ENCODE measurements around the gene ACOT12. TPM values are rescaled to one million over a fixed set of nuclear protein-coding genes. Genes with fewer than 3 reads are reported as not detected.
"Not testable (repeated sequence)": the region's sequence is repeated elsewhere in the genome, so short reads cannot be mapped to it uniquely, and the experiment has no call there.

The ACOT12 gene
- total RNA-seq, 1 experiment from 2014 or later = not detected

DNA sequence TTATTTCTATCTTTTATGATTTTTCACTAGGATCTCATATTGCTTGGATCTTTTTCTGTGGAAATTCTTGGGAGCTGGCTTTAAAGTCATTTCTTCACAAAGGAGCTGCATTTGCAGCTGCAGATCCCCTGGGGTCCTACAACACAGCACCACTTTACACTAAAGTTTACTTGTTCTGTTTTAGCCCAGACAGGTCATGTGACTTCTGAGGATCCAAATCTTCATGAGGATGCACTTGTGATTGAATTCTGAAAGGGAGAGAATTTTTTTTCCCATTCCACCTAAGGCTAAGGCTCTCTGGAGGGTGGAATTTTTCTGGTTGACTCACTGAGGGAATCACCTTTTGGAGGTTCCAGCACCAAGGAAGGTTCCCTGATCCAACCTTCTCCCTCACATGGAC lies 43.4 kb downstream of the ACOT12 start (continued):
- TF ChIP-seq CBFB (CRISPR knock-in tag; IDR thresholded peaks at IDR 0.05; ENCODE audit: low read depth) = no peak

GRCh38 chr5:81349161-81349560 lies 44.8 kb downstream of the ACOT12 start:
- peak; percentile 47 for ATAC-seq
- ChIA-PET POLR2A (no interaction called here), CTCF (interaction anchor here (0.5 kb wide), 1 partner anchor 928 kb away, joined by 4 read pairs; no protein-coding TSS in a partner anchor)
- Mint-ChIP-seq H3K4me3 (no peak overlapping the region), H3K27ac (peak overlapping the region; percentile 8; the same call in 1 of the 2 replicates), H3K27me3 (ENCODE audit: low read depth) (no peaks in the 10 kb centered on the region), H3K36me3 (no peaks in the 10 kb centered on the region), H3K9me3 (no peaks in the 10 kb centered on the region), H3K4me1 (peaks cover 12% of the 10 kb centered on the region)
- no peak for TF ChIP-seq TEAD1 (CRISPR knock-in tag; IDR thresholded peaks at IDR 0.05)
- DNase-seq (ENCODE audit: low spot score) = no peak

- TF ChIP-seq ZNF232 (CRISPR knock-in tag; IDR thresholded peaks at IDR 0.05) (no peak), ZNF416 (CRISPR knock-in tag; IDR thresholded peaks at IDR 0.05) (no peak), ZNF138 (CRISPR knock-in tag; conservative IDR thresholded peaks at IDR 0.05) (no peak)
- POLR2A ChIA-PET = no interaction called here
- DNase-seq (ENCODE audit: low spot score) (no peak), ATAC-seq (no peak)
- CTCF ChIA-PET = no interaction called here
- Mint-ChIP-seq H3K4me1 (peaks cover 7% of the 10 kb centered on the region), H3K27ac (no peak overlapping the region), H3K27me3 (ENCODE audit: low read depth) (no peaks in the 10 kb centered on the region; the same call in 1 of the 2 replicates), H3K36me3 (no peaks in the 10 kb centered on the region), H3K4me3 (no peak overlapping the region), H3K9me3 (no peaks in the 10 kb centered on the region)
These were observed 48.4 kb downstream of the ACOT12 start for GRCh38 chr5:81345411-81346003.

GRCh38 chr5:81344736-81345135 lies 49.2 kb downstream of the ACOT12 start:
- ChIA-PET POLR2A (no interaction called here), CTCF (no interaction called here)
- TF ChIP-seq HMGA2 (CRISPR knock-in tag; IDR thresholded peaks at IDR 0.05) (no peak), ATF1 (CRISPR knock-in tag; IDR thresholded peaks at IDR 0.05) (no peak), E2F4 (CRISPR knock-in tag; IDR thresholded peaks at IDR 0.05; ENCODE audit: borderline replicate concordance, low read depth) (no peak), OVOL2 (CRISPR knock-in tag; IDR thresholded peaks at IDR 0.05; ENCODE audit: borderline replicate concordance) (no peak), ZNF232 (CRISPR knock-in tag; IDR thresholded peaks at IDR 0.05) (no peak), SP1 (CRISPR knock-in tag; conservative IDR thresholded peaks at IDR 0.05) (no peak), ZNF423 (CRISPR knock-in tag; IDR thresholded peaks at IDR 0.05) (no peak), SMAD3 (CRISPR knock-in tag; IDR thresholded peaks at IDR 0.05; ENCODE audit: borderline replicate concordance) (no peak), ZNF416 (CRISPR knock-in tag; IDR thresholded peaks at IDR 0.05) (no peak), ZNF121 (CRISPR knock-in tag; IDR thresholded peaks at IDR 0.05) (no peak), CDX4 (CRISPR knock-in tag; IDR thresholded peaks at IDR 0.05; ENCODE audit: borderline replicate concordance) (no peak), ZNF138 (CRISPR knock-in tag; conservative IDR thresholded peaks at IDR 0.05) (no peak), NFE2L1 (CRISPR knock-in tag; IDR thresholded peaks at IDR 0.05) (no peak), E2F1 (CRISPR knock-in tag; IDR thresholded peaks at IDR 0.05) (no peak), IRF1 (CRISPR knock-in tag; IDR thresholded peaks at IDR 0.05) (no peak), CREM (CRISPR knock-in tag; IDR thresholded peaks at IDR 0.05) (no peak)
- TF ChIP-seq, protein P1, sequence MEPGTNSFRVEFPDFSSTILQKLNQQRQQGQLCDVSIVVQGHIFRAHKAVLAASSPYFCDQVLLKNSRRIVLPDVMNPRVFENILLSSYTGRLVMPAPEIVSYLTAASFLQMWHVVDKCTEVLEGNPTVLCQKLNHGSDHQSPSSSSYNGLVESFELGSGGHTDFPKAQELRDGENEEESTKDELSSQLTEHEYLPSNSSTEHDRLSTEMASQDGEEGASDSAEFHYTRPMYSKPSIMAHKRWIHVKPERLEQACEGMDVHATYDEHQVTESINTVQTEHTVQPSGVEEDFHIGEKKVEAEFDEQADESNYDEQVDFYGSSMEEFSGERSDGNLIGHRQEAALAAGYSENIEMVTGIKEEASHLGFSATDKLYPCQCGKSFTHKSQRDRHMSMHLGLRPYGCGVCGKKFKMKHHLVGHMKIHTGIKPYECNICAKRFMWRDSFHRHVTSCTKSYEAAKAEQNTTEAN (CRISPR knock-in tag; IDR thresholded peaks at IDR 0.05) = no peak
- TF ChIP-seq, protein P2, sequence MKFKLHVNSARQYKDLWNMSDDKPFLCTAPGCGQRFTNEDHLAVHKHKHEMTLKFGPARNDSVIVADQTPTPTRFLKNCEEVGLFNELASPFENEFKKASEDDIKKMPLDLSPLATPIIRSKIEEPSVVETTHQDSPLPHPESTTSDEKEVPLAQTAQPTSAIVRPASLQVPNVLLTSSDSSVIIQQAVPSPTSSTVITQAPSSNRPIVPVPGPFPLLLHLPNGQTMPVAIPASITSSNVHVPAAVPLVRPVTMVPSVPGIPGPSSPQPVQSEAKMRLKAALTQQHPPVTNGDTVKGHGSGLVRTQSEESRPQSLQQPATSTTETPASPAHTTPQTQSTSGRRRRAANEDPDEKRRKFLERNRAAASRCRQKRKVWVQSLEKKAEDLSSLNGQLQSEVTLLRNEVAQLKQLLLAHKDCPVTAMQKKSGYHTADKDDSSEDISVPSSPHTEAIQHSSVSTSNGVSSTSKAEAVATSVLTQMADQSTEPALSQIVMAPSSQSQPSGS (CRISPR knock-in tag; IDR thresholded peaks at IDR 0.05; ENCODE audit: borderline replicate concordance, low read depth) = no peak
- no peak overlapping the region for H3K27ac Mint-ChIP-seq
- DNase-seq (ENCODE audit: low spot score) (no peak), ATAC-seq (no peak)
- peaks cover 4% of the 10 kb centered on the region; the same call in 1 of the 2 replicates for H3K4me1 Mint-ChIP-seq
- no peaks in the 10 kb centered on the region; the same call in 1 of the 2 replicates for H3K27me3 Mint-ChIP-seq (ENCODE audit: low read depth)
- H3K9me3 Mint-ChIP-seq = no peaks in the 10 kb centered on the region
- no peaks in the 10 kb centered on the region for H3K36me3 Mint-ChIP-seq
- no peak overlapping the region for H3K4me3 Mint-ChIP-seq

DNA sequence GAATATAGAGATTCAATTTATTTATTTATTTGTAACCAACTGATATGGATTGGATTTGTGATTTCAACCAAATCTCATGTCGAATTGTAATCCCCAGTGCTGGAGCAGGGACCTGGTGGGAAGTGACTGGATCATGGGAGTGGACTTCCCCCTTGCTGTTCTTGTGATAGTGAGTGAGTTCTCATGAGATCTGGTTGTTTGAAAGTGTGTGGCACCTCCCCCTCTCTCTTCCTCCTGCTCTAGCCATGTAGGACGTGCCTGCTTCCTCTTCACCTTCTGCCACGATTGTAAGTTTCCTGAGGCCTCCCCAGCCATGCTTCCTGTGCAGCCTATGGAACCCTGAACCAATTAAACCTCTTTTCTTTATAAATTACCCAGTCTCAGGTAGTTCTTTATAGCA lies 55.7 kb downstream of the ACOT12 start:
- DNase-seq (ENCODE audit: low spot score); H3K4me3 Mint-ChIP-seq; H3K9me3 Mint-ChIP-seq; CTCF ChIA-PET; ATAC-seq; H3K27me3 Mint-ChIP-seq (ENCODE audit: low read depth); POLR2A ChIA-PET; H3K27ac Mint-ChIP-seq; H3K36me3 Mint-ChIP-seq; H3K4me1 Mint-ChIP-seq: not testable (repeated sequence)
